Stimulated activated CD8-positive, alpha-beta memory T cell treated with anti-CD3 and anti-CD28 coated beads, Interleukin-4, amount 100 ng/mL, for 4 hours (primary cell): ENCODE data around the gene TCAP.
"Not testable (repeated sequence)": the region's sequence is repeated elsewhere in the genome, so short reads cannot be mapped to it uniquely, and the experiment has no call there.

Experiments
- DNase-seq, 2 donors: peaks; one replicate each; pipeline ENCODE4 v3.0.0-alpha.2; 2020; ENCODE audit warnings: low read depth in 2 of 2, low spot score in 1 of 2

TCAP gene

GRCh38 chr17:39678340-39679116, 13.4 kb downstream of the TCAP start:
- no peak for DNase-seq

DNA sequence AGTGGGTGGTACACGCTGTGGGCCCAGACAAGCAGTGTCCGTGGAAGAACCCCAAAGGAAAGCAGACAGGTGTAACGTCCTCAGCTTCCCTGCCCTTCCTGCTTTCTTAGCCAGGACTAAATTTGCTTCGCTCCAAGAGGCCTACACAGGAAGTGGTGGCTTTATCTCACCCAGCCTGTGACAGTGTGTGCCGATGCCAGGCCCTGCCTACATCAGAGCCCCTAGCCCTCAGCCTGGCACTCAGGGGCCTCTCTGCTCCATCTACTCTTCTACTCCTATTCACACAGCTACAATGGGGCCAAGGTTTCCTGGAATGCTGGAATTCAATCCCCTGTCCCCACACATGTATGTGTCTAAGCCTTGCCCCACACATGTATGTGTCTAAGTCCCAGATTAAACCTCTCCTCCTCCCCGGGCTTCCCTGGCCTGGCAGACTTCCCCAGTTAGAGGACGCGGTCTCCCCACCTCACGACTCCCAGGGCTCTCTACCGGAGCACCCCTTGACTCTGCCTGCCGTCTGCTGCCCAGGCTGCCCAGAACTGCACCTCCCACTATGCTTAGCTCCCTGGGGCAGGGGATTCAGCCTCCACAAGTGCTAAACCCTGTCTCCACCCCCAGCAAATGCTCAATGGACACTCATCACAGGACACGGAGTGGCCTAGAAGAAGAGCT, 14.5 kb downstream of the TCAP start:
- no peak for DNase-seq

DNA sequence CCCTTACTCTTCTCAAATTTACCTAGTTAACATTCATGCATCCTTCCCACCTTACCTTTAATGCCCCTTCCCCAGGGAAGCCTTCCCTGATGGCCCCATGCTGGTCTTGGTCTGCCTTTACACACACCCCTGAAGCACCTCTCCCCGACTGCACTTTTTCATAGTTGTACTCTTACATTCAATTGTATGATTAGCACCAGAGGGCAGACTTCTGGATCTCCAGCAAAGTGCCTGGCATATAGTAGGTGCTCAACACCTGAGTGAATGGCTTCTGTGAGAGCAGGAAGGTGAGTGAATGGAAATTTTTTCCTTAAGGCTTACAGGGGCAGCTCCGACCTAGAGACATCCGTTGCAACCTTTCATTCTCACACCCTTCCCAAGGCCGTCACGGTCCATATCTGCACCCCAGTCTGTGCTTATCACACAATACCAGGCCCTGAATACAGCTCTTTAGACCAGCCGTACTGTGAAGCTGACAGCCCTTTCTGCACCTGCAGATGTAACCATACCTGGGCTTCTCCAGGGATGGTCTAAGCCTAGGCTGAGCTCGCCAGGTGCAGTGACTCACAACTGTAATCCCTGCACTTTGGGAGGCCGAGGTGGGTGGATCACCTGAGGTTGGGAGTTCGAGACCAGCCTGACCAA, 18.3 kb downstream of the TCAP start:
- no peak for DNase-seq

DNA sequence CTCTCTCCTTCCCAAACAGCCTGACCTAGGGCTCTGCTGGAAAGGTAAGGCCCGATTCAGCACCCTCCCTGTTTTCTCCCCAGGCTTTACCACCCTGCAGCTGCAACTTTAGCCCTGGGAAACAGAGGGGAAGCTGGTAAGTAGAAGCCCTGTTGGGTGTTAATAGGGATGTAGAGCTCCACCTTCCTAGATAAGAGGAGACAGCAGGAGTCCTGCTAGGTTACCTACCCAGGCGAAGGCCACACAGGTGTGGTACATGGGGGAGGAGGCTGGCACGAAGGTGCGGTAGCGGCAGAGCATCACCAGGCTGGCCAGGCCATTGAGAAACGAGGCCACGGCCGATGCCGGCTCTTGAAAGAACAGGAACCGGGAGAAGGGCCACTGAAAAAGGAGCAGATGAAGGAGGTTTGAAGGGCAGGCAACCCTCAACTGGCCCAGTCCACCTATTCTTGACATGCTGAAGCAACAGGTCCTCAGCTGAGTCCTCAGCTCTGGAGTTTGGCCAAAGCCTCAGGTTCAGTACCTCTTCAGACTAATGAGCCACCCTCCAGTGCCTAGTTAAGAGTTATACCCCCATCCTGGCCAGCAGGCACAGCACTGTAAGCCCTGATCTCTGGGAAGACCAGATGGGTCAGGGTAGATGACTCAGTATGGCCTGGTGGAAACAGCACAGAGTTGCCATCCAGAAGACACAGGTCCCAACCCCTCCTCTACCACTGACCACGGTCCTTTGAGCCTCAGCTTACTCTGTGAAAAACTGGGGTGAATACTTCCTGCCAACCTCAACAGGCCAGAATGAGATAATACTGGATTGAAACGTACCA, 19.4 kb downstream of the TCAP start:
- DNase-seq = no peak

GRCh38 chr17:39687101-39687545, 22.0 kb downstream of the TCAP start:
- no peak for DNase-seq

- DNase-seq = peak; percentile 75 to 76
Measured at GRCh38 chr17:39687546-39688474, 22.7 kb downstream of the TCAP start, which contains the start of gene PGAP3. TSS of gene PGAP3 (minus strand) at chr17:39688057. CDS start at chr17:39688014, 43 bp downstream.

- DNase-seq = no peak
Measured at GRCh38 chr17:39688475-39688835, 23.3 kb downstream of the TCAP start.

GRCh38 chr17:39688945-39689344, 23.8 kb downstream of the TCAP start:
- no peak for DNase-seq

GRCh38 chr17:39694593-39694992, 29.4 kb downstream of the TCAP start:
- no peak for DNase-seq

- no peak for DNase-seq
Measured at GRCh38 chr17:39695089-39695474, 29.9 kb downstream of the TCAP start.

DNA sequence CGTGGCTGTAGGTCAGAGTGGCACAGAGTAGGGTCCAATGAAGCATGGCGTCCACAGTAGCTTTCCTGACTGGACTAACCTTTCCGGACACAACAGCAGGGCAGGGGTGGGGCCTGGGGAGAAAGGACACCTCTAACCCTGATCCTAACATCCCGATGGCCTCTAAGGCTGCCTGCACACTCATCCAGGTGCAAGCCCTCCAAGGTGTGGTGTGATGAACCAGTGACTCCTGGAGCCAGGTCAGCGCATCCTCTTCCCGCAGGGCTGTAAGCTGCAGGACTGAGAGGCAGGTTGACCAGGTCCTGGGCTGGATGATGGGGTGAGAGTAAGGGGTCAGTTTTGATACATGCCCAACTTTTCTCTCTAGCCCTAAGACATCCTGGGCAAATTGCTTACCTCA, 31.6 kb downstream of the TCAP start:
- no peak for DNase-seq

- DNase-seq = no peak
Measured at GRCh38 chr17:39697961-39698360, 32.8 kb downstream of the TCAP start.

- not testable (repeated sequence) for DNase-seq
Measured at GRCh38 chr17:39699157-39699817, 34.1 kb downstream of the TCAP start.

DNA sequence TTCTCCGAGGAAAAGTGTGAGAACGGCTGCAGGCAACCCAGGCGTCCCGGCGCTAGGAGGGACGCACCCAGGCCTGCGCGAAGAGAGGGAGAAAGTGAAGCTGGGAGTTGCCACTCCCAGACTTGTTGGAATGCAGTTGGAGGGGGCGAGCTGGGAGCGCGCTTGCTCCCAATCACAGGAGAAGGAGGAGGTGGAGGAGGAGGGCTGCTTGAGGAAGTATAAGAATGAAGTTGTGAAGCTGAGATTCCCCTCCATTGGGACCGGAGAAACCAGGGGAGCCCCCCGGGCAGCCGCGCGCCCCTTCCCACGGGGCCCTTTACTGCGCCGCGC, 34.6 kb downstream of the TCAP start, which contains the start of gene ERBB2:
TSS of gene ERBB2 (plus strand) at position 247 of the 330 bp plus-strand sequence. CDS start 175 bp downstream, outside the sequence.
- DNase-seq = no peak

DNA sequence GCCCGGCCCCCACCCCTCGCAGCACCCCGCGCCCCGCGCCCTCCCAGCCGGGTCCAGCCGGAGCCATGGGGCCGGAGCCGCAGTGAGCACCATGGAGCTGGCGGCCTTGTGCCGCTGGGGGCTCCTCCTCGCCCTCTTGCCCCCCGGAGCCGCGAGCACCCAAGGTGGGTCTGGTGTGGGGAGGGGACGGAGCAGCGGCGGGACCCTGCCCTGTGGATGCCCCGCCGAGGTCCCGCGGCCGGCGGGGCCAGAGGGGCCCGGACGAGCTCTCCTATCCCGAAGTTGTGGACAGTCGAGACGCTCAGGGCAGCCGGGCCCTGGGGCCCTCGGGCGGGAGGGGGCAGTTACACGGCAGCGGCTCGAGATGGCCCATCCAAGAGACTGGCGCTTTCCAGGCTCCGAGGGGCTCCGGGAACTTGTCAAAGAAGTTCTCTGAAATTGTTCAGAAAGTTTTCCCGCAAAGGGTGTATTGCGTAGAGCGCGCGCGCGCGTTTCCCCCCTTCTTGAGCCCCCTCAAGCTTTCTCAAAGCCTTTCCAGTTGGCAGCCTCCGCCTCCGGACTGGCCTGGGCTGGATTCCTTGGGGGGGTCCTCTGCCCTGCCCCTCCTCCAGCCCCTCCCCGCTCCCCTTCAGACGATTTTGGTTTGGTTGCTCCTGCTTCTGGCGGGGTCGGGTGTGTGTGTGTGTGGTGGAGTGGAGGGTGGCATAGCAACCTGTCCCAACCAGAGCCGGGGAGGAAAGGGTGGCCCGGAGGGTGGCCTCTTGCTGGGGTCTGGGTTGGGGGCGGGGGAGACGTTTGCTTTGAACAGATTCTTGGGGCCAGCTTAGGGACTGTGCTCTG, 35.2 kb downstream of the TCAP start:
- DNase-seq = no peak

DNA sequence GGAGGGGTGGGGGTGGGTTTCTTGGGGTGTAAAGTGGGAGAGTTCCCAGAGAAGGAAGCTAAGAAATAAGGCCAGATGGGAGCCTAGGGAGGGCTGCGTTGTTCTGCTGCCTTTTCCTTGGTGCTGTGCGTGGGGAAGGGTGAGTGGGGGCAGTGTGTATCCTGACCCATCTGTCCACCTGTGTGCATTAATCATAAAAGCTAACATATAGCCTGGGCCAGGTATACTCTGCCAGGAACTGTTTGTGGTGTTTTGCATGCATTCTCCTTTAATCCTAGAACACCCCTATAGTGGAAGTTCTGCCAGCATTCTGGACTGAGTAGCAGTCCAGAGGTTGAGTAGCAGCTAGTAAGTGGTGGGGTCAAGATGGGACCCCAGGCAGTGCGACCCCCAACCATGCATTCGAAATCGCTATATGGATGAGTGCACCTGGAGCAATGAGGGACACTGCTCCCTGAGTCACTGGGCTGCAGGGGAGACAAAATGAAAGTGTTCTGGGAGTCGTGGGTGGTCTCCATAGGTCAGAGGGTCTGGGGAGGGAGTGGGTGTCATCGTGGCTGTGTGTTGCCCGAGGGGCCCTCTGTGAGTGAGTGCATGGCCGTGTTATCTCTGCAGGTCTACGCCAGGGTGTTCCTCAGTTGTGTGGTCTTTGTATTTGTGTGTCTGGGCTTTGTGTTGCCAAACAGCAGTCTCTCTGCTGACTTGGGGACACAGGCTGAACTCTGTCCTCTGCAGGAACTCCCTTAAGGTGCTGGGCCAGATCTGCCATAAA, 36.0 kb downstream of the TCAP start:
- no peak for DNase-seq

GRCh38 chr17:39701784-39702422, 36.8 kb downstream of the TCAP start:
- no peak for DNase-seq
